AG04449 (cell line): ENCODE results near the gene BCAS3.

ENCODE experiments used
- CTCF ChIA-PET: fragments of 350-600 bp; formaldehyde crosslinking; extraction: SDS; loops from one replicate; lab custom pipeline; 2021; ENCODE audit warnings: antibody characterized with exemption; lab: Yijun Ruan, JAX
- POLR2A ChIA-PET: fragments of 400-600, 350-600 bp; formaldehyde crosslinking; extraction: SDS; loops from one replicate; lab custom pipeline; 2020; ENCODE audit warnings: antibody characterized with exemption, inconsistent platforms; lab: Yijun Ruan, JAX
- DNase-seq: peaks from one replicate; pipeline ENCODE4 v3.0.0-alpha.2; 2010; ENCODE audit warnings: low read depth, low spot score
- H3K4me3 ChIP-seq: 2 replicates; pipeline ENCODE4 v1.5.1; 2011; ENCODE audit warnings: low read depth, mild to moderate bottlenecking, control low read depth, low read length
- TF ChIP-seq, protein P1 (sequence below): IDR thresholded peaks from one replicate; pipeline ENCODE4 v1.5.1; 2011; ENCODE audit warnings: mild to moderate bottlenecking, moderate library complexity, low read length, control low read depth, inconsistent platforms; ENCODE audit not compliant: insufficient read depth; ENCODE audit errors: missing control alignments

Gene BCAS3

DNA sequence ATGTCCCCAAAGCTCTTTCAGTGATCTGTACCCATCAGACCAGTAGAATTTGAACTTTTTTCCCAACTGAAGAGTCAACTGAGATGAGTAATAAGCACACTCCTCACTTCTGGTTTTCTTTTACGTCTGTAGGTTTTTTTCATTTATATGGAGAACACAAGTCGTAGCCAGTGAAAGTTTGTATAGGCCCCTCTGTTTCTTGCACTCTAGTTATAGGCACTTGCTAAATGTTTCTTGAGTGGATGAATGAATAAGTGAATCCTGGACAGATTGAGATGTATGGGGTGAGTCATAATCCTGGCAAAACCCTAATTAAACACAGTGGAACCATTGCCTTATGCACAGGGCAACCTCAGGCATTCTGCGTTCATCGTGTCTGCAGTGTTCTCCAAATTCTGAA is 528.3 kb downstream of the BCAS3 start:
- DNase-seq = no peak

DNA sequence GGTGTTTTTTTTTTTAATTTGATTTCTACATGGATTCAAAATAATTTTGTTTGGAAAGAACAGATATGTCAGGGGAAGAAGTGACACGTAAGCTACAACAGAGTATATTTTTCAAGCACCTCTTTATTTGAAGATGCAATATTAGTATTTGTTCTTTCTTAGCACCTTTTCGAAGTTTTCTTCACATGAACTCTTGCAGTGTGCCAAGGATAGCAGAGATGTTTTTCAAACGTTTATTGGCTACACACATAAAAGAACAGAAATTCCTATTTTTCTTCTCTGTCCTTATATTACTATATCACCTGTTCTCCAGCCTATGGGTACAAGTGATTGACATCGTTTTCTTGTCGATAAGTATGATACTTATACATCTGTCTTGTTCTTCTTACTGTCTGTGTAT is 529.3 kb downstream of the BCAS3 start:
- TF ChIP-seq, protein P1, sequence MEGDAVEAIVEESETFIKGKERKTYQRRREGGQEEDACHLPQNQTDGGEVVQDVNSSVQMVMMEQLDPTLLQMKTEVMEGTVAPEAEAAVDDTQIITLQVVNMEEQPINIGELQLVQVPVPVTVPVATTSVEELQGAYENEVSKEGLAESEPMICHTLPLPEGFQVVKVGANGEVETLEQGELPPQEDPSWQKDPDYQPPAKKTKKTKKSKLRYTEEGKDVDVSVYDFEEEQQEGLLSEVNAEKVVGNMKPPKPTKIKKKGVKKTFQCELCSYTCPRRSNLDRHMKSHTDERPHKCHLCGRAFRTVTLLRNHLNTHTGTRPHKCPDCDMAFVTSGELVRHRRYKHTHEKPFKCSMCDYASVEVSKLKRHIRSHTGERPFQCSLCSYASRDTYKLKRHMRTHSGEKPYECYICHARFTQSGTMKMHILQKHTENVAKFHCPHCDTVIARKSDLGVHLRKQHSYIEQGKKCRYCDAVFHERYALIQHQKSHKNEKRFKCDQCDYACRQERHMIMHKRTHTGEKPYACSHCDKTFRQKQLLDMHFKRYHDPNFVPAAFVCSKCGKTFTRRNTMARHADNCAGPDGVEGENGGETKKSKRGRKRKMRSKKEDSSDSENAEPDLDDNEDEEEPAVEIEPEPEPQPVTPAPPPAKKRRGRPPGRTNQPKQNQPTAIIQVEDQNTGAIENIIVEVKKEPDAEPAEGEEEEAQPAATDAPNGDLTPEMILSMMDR = no peak
- no peak overlapping the region for H3K4me3 ChIP-seq
- no peak for DNase-seq
- ChIA-PET POLR2A (no interaction called here), CTCF (no interaction called here)

More for the DNA sequence above, 528.3 kb downstream of the BCAS3 start:
- H3K4me3 ChIP-seq = no peak overlapping the region
- ChIA-PET POLR2A (no interaction called here), CTCF (interaction anchor here (1.6 kb wide), 1 partner anchor 188 kb away, joined by 3 read pairs; no protein-coding TSS in a partner anchor)
- TF ChIP-seq, protein P1 = no peak

DNA sequence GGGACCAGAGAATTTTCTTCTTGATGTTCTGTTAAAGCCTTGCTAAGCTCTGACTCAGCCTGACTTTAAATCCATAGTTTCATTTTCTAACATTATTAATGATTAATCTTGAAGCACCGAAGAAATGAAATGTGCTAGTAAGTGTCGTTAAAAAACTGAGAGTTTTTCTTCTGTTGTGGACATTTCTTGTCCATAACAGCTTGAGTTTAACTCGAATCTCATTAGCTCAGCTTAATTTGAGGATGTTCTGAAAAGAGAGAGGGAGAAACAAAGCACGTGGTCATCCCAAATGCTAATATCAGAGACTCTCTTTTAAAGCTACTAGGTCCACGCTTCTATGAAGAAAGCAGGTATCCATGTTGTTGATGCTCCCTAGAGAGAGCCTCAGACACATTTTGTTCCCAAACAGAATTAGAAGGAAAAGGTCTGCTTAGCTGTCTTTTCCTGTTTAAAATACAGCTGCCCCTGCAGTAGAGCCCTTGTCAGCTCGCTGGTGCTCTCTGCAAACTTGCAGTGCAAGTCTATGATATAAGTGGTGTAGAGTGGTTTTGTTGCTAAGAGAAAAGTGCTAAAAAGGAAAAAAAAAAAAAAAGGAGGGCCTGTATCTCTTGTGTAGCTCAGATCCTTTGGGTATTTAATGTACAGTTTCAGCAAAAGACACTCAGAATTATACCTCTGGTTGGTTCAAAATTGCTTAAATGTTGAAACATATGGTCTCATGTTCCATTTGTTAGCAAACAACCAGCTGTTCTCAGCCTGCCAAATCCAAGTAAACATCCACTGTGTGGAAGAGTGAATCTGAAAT is 530.9 kb downstream of the BCAS3 start:
- POLR2A ChIA-PET = interaction anchor here (0.7 kb wide), 1 partner anchor 303 kb away, joined by 3 read pairs; no protein-coding TSS in a partner anchor
- H3K4me3 ChIP-seq = no peak overlapping the region
- TF ChIP-seq, protein P1 = no peak
- CTCF ChIA-PET = interaction anchor here (0.9 to 1.0 kb wide), 2 partner anchors 9 to 205 kb away, joined by 4 read pairs; no protein-coding TSS in a partner anchor
- DNase-seq = no peak

DNA sequence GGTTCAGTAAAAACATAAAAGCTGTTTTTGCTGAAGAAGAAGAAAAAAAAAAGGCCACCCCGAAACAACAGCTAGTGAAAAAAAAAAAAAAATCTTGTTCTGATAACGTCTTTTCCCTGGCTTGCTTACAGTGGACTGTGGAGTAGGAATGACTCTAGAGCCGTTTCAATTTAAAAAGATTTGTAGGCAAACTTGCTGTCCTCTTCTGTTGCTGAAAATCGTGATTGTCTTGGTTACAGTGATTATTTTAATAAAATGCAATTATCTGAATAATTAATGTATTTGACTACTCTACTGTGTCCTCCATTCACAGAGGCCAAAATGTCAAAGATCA is 531.4 kb downstream of the BCAS3 start:
- no peak for DNase-seq
- ChIA-PET CTCF (interaction anchor here (0.9 to 1.0 kb wide), 2 partner anchors 8 to 206 kb away, joined by 4 read pairs; no protein-coding TSS in a partner anchor), POLR2A (interaction anchor here (0.7 kb wide), 1 partner anchor 302 kb away, joined by 3 read pairs; no protein-coding TSS in a partner anchor)
- H3K4me3 ChIP-seq = no peak overlapping the region
- TF ChIP-seq, protein P1 = no peak

DNA sequence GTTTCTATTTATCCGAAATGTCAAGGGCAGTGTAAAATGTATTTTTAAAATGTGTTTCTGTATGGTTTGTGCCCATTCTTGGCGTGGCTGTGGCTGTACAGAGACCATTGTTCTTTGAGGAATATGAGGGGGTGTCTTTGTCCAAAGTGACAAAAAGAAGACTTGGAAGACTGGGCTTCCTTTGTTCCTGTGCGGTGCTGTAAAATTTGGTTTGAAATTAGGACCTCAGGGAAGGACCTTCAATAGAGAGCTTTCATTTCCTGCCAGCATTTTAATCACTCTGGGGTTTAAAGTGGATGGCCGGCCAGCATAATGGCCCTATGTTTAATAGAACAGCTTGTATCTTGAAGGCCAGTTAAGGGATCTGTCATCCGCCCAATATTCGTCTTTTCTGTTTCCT is 531.9 kb downstream of the BCAS3 start:
- POLR2A ChIA-PET = no interaction called here

DNA sequence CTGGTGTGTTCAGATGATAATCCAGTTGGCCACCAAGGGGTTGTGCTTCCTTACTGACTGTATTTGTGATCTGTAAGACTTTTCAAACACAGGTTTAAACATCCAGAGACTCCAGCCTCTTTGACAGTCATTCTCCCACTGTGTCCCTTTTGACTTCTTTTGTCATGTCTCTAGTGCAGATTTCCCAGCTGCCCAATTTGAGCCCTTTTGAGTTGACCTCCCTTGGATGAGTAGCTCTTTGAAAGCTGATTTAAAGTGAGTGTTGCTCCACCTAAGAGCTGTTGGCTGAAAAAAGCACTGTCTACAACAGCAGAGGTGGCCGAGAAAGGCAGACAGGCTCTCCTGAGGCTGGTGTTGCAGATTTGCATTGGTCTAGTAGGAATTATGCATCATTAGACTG is 533.6 kb downstream of the BCAS3 start:
- no peak for DNase-seq
- no peak overlapping the region for H3K4me3 ChIP-seq
- ChIA-PET CTCF (no interaction called here), POLR2A (no interaction called here)
- TF ChIP-seq, protein P1 = no peak

More for the DNA sequence above, 531.9 kb downstream of the BCAS3 start:
- no peak overlapping the region for H3K4me3 ChIP-seq
- CTCF ChIA-PET = interaction anchor here (0.9 kb wide), 1 partner anchor 206 kb away, joined by 4 read pairs; no protein-coding TSS in a partner anchor
- TF ChIP-seq, protein P1 = no peak
- DNase-seq = no peak
